Loucy (cell line): Measurements from ENCODE around the gene MICAL2.

ENCODE experiments used
- EZH2phosphoT487 ChIP-seq: fragments of 200-600 bp; IDR thresholded peaks from 2 replicates; pipeline ENCODE4 v1.6.1; 2018; ENCODE audit warnings: antibody characterized with exemption, mild to moderate bottlenecking, moderate library complexity, borderline replicate concordance
- TF ChIP-seq, protein P1 (sequence below): fragments of 200-600 bp; sonication (generic); conservative IDR thresholded peaks from 2 replicates; pipeline ENCODE4 v1.5.1; 2014; ENCODE audit warnings: mild to moderate bottlenecking, antibody characterized with exemption, low read length

- TF ChIP-seq, protein P1, sequence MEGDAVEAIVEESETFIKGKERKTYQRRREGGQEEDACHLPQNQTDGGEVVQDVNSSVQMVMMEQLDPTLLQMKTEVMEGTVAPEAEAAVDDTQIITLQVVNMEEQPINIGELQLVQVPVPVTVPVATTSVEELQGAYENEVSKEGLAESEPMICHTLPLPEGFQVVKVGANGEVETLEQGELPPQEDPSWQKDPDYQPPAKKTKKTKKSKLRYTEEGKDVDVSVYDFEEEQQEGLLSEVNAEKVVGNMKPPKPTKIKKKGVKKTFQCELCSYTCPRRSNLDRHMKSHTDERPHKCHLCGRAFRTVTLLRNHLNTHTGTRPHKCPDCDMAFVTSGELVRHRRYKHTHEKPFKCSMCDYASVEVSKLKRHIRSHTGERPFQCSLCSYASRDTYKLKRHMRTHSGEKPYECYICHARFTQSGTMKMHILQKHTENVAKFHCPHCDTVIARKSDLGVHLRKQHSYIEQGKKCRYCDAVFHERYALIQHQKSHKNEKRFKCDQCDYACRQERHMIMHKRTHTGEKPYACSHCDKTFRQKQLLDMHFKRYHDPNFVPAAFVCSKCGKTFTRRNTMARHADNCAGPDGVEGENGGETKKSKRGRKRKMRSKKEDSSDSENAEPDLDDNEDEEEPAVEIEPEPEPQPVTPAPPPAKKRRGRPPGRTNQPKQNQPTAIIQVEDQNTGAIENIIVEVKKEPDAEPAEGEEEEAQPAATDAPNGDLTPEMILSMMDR = no peak
- no peak for TF ChIP-seq EZH2phosphoT487
These were observed 50.7 kb downstream of the MICAL2 start for GRCh38 chr11:12161137-12161536.
